GM20000 (cell line): ENCODE data around the gene TRPC4.

ENCODE experiments used
- DNase-seq: peaks from one replicate; pipeline ENCODE4 v3.0.0; 2012; ENCODE audit warnings: low spot score
- TF ChIP-seq, protein P1 (sequence below): IDR thresholded peaks from 2 replicates; pipeline ENCODE4 v1.5.1; 2012; ENCODE audit warnings: mild to moderate bottlenecking, control low read depth; ENCODE audit errors: extremely low read depth, missing control alignments

TRPC4 gene

DNA sequence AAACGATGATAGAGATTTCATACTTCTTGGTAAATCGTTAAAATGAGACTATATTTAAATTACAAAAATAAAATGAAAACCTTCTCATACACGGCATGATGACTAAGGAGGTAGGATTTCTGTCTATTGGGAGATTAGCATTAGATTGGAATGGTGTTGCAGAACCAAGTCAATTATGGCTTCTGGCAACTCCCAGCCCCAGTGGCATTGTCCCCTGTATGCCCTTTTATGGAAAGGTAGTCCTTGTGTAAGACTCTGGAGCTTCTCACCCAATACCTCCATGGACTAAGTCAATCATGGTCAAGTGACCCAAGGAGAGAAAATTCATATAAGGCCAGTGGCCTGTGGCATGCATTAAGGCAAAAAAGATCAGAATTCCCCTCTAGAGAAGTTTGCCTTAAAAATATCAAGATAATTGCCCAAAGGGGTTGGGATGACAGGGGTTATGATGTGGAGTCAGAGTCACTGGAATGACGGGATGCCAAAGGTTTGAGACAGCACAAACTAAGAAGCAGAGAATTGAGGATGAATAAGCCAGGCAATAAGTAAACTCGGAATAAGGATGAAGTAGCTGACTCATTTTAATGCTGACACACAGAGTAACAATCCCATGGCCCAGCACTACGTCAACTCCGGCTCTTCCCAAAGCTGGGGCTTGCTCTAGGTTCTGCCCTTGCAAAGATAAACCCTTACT is 213.2 kb downstream of the TRPC4 start:
- DNase-seq: no peak
- TF ChIP-seq, protein P1, sequence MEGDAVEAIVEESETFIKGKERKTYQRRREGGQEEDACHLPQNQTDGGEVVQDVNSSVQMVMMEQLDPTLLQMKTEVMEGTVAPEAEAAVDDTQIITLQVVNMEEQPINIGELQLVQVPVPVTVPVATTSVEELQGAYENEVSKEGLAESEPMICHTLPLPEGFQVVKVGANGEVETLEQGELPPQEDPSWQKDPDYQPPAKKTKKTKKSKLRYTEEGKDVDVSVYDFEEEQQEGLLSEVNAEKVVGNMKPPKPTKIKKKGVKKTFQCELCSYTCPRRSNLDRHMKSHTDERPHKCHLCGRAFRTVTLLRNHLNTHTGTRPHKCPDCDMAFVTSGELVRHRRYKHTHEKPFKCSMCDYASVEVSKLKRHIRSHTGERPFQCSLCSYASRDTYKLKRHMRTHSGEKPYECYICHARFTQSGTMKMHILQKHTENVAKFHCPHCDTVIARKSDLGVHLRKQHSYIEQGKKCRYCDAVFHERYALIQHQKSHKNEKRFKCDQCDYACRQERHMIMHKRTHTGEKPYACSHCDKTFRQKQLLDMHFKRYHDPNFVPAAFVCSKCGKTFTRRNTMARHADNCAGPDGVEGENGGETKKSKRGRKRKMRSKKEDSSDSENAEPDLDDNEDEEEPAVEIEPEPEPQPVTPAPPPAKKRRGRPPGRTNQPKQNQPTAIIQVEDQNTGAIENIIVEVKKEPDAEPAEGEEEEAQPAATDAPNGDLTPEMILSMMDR: no peak

DNA sequence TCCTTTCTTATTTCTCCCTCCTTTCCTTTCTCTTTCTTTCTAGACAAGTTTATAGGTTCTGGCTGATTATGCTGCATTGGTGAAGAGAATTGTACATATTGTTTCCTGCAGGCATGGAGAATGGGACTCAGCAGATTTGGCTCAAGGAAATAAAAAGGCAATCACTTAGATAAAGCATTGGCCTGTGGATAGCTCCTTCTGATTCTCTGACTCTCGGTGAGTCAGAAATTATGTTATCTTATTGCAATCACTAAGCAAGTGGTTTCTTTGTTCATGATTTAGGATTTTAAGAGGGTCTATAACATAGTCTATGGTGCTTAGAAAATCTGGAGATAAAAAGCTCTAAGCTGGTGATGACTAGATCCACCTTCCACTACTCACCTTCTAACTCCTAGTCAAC is 217.0 kb downstream of the TRPC4 start:
- TF ChIP-seq, protein P1: no peak
- DNase-seq: no peak

DNA sequence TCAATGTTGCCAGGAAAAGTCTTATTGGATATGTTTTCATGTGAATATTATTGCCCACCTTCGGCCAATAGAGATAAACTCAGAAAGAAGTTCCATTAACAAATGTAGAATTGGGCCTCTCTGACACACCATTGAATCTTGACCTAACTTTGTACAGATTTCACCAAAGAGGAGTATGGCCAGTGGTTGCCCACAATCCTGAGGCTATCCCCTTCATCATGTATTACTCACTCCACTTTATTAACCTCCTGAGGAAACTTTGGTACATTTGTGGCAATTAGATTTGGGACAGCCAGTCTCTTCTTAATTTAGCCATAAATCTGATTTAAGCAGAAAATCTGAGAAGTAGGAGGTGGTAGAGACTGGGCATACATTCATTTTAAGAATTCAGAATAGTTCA is 217.7 kb downstream of the TRPC4 start:
- TF ChIP-seq, protein P1: no peak
- DNase-seq: no peak

DNA sequence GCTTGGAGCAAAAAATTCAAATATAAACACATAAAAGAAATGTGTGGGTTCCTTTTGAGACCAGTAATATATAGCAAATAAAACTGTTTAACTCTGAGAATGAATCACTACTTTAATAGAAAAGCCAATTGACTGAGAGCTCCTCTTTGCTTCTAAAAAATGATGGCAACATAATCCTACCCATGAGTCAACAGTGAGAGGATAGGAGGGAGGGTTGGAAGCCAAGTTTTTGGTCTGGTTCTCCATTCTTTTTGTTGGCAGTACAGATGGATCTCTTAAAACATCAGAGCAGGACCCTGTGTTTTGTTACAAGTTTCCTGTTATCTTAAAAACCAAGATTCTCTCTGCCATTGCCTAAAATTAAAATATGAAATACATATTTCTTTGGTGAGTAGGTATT is 221.0 kb downstream of the TRPC4 start:
- TF ChIP-seq, protein P1: no peak
- no peak for DNase-seq

DNA sequence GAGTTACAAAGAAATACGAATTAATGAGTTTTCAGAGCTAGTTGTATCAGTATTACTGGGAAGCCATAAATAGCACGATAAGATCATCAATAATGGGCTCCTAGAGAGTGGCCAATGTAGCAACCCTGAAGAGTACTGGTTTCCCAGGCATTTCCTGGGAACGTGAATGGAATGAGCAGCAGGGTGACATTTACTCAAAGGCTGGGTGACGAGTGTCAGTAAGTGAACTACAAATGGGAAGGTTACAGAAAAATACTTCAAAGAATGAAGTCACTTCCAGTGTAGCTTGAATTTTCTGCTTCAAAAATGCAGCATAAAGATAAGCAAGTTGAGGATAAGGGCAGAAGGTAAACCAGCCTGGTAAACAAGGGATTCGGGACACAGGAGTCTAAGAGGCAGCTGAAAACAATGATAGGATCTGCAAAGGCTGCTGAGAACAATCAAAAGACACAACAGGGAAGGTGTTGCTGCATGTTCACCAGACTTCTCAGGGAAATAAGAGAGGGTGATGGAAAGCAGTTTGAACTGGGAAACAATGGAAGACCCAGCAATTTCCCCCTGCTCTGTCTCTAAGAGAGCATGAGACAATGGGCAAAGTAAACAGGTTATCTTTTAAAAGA is 222.4 kb downstream of the TRPC4 start:
- TF ChIP-seq, protein P1: no peak

DNA sequence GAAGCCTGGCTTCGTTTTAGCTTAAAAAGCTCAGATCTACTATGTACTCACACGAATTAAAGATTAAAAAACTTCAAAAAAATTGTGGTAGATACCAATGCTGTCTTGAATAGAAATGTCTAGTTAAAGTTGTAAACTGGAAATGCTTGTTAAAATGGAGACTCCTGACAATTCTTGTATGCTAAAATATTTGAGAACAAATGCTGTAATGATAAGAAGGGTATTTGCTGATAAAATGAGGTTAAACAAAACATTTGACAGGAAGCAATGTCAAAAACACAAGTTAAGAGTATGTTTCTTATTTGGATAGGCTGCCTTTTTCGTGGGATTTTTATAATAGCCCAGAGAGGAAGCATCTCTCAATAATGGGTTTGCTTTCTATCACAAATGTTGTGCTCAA is 223.0 kb downstream of the TRPC4 start:
- TF ChIP-seq, protein P1: no peak
- DNase-seq: no peak

More for the DNA sequence above, 222.4 kb downstream of the TRPC4 start:
- no peak for DNase-seq

DNA sequence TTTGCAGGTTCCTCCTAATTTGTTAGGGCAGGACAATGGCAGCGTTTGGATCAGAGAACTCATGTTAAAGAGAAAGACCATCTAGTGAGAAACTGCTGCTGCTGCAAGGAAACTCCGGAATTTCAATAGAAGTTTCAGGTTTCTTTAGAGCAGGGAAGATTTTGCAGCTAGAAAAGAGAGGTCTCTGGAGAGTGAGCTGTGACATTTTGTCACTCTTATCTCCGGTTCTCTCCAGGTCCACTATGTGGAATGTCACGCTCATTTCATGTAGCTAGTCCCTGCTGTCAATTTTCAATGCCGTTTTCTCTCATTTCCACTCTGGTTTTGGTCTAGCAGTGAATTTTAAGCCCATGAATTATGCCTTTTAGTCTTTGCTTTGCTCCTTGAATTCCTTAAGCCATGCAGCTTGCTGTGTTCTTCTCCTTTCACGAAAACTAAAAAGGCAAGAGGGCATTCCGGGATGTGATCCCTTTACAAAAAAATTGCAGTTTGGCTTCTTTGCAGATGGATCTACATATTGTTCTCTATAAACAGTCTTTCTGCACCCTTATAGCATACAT is 224.3 kb downstream of the TRPC4 start:
- no peak for DNase-seq
- TF ChIP-seq, protein P1: no peak
